ENCODE data around the gene PLK2. TPM values are rescaled to one million over a fixed set of nuclear protein-coding genes. Genes with fewer than 3 reads are reported as not detected.
A peak's percentile ranks its signal among the peaks of the same experiment; 100 is the strongest.

The PLK2 gene
- polyA plus RNA-seq, 1 donor (not counting 4 experiments of a cell fraction or from before 2014, with no cell fraction given): 295 TPM

- peaks cover 44% of the 10 kb centered on the region for H4K20me1 ChIP-seq (ENCODE audit: control insufficient read depth, extremely low read depth, insufficient read depth, low read length)
- TF ChIP-seq EZH2 (IDR thresholded peaks at IDR 0.05; ENCODE audit: low read length) (no peak), CTCF (optimal IDR thresholded peaks at IDR 0.05 in 1 of 3, IDR thresholded peaks at IDR 0.05 in 1 of 3, conservative IDR thresholded peaks at IDR 0.05 in 1 of 3; ENCODE audit: extremely low read depth in 1 of 3, insufficient read depth in 2 of 3, low read length in 3 of 3) (no peak)
Observed at GRCh38 chr5:58456026-58456425, 3.9 kb downstream of the PLK2 start.

GRCh38 chr5:58455480-58455879 is 4.4 kb downstream of the PLK2 start:
- Histone ChIP-seq H3K27me3 (ENCODE audit: control insufficient read depth, extremely low read depth, insufficient read depth, low read length) (no peaks in the 10 kb centered on the region), H2AFZ (ENCODE audit: control insufficient read depth, low read length) (no peak overlapping the region), H3K27ac (ENCODE audit: control insufficient read depth, insufficient read depth, low read length) (peak overlapping the region; percentile 33), H3K4me3 (ENCODE audit: control insufficient read depth in 2 of 3, extremely low read depth in 1 of 3, insufficient read depth in 2 of 3, low read depth in 1 of 3, low read length in 3 of 3) (peak overlapping the region; percentile 70 to 100 (median 100)), H3K4me1 (ENCODE audit: control insufficient read depth, extremely low read depth, insufficient read depth, low read length) (peaks cover 50% of the 10 kb centered on the region), H3K79me2 (ENCODE audit: control insufficient read depth, insufficient read depth, low read length) (peaks cover 54% of the 10 kb centered on the region), H4K20me1 (ENCODE audit: control insufficient read depth, extremely low read depth, insufficient read depth, low read length) (peaks cover 44% of the 10 kb centered on the region), H3K9ac (ENCODE audit: control insufficient read depth, extremely low read depth, insufficient read depth, low read length) (peak overlapping the region; percentile 95), H3K9me1 (ENCODE audit: control insufficient read depth, extremely low read depth, insufficient read depth, low read length) (peaks cover 3% of the 10 kb centered on the region), H3K4me2 (ENCODE audit: control insufficient read depth, extremely low read depth, insufficient read depth, low read depth, low read length) (peak overlapping the region; percentile 91), H3K36me3 (ENCODE audit: control insufficient read depth in 2 of 2, extremely low read depth in 1 of 2, insufficient read depth in 2 of 2, low read length in 2 of 2) (peaks cover 22 to 39% of the 10 kb centered on the region in 2 experiments), H3K9me3 (ENCODE audit: control insufficient read depth, low read depth, low read length) (no peaks in the 10 kb centered on the region)
- TF ChIP-seq CTCF (optimal IDR thresholded peaks at IDR 0.05 in 1 of 3, IDR thresholded peaks at IDR 0.05 in 1 of 3, conservative IDR thresholded peaks at IDR 0.05 in 1 of 3; ENCODE audit: extremely low read depth in 1 of 3, insufficient read depth in 2 of 3, low read length in 3 of 3): no peak
- DNase-seq (ENCODE audit: low read depth, low spot score) (no peak), FAIRE-seq (no peak)
- dilution Hi-C loops (cut with MboI; ENCODE audit: extremely low pct_ligation_motif_present, low sequenced_read_pairs): no loop called here

More at GRCh38 chr5:58456026-58456425, 3.9 kb downstream of the PLK2 start:
- DNase-seq (ENCODE audit: low read depth, low spot score) (no peak), FAIRE-seq (no peak)
- Histone ChIP-seq H3K27me3 (ENCODE audit: control insufficient read depth, extremely low read depth, insufficient read depth, low read length) (no peaks in the 10 kb centered on the region), H3K9me1 (ENCODE audit: control insufficient read depth, extremely low read depth, insufficient read depth, low read length) (peaks cover 3% of the 10 kb centered on the region), H3K9ac (ENCODE audit: control insufficient read depth, extremely low read depth, insufficient read depth, low read length) (peak overlapping the region; percentile 95), H3K4me3 (ENCODE audit: control insufficient read depth in 2 of 3, extremely low read depth in 1 of 3, insufficient read depth in 2 of 3, low read depth in 1 of 3, low read length in 3 of 3) (peak overlapping the region; percentile 70 to 100 (median 100)), H3K4me1 (ENCODE audit: control insufficient read depth, extremely low read depth, insufficient read depth, low read length) (peaks cover 50% of the 10 kb centered on the region), H3K4me2 (ENCODE audit: control insufficient read depth, extremely low read depth, insufficient read depth, low read depth, low read length) (peak overlapping the region; percentile 91), H3K79me2 (ENCODE audit: control insufficient read depth, insufficient read depth, low read length) (peaks cover 55% of the 10 kb centered on the region), H3K36me3 (ENCODE audit: control insufficient read depth in 2 of 2, extremely low read depth in 1 of 2, insufficient read depth in 2 of 2, low read length in 2 of 2) (peaks cover 22 to 39% of the 10 kb centered on the region in 2 experiments), H3K9me3 (ENCODE audit: control insufficient read depth, low read depth, low read length) (no peaks in the 10 kb centered on the region), H3K27ac (ENCODE audit: control insufficient read depth, insufficient read depth, low read length) (peak overlapping the region; percentile 33), H2AFZ (ENCODE audit: control insufficient read depth, low read length) (no peak overlapping the region)
- dilution Hi-C loops (cut with MboI; ENCODE audit: extremely low pct_ligation_motif_present, low sequenced_read_pairs): no loop called here

Data from keratinocyte (primary cell).